Activated naive CD8-positive, alpha-beta T cell treated with anti-CD3 and anti-CD28 coated beads, Interleukin-2, amount 50 U/mL, for 16 hours (primary cell): ENCODE results near the gene SEC16B.
"Not testable (repeated sequence)": the region's sequence is repeated elsewhere in the genome, so short reads cannot be mapped to it uniquely, and the experiment has no call there.

Experiments
- DNase-seq: peaks from one replicate; pipeline ENCODE4 v3.0.0-alpha.2; 2020; ENCODE audit warnings: low read depth, low spot score

SEC16B gene

DNA sequence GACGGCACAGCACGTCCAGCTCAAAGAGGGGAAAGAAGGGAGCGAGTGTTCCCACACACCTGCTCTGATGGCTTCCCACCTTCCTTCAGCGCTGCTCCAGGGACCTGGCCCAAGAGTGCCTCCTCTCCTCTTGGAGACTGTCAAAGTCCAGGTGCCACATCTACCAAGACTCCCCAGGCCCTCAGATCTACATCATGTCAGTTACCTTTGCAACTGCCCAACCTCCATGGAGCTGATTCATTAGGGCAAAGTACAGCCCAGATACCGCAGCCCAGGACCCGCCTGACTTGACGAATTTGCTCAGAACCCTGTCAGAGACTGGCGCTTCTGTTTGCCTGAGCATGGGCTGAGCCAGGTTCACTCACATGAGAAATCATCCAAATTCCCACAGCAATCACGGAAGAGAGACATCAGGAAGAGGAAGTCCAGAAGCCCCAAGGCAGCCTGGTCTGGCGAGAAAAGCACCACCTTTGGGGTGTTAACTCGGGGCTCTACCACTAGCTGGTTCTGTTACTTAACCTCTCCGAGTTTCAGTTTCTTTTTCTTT lies at the start of gene SEC16B:
Gene SEC16B (minus strand): TSS at position 234 of the 547 bp plus-strand sequence. CDS start 2,077 bp downstream, outside the sequence.
- DNase-seq, result no peak

GRCh38 chr1:178019622-178020021 lies 49.8 kb upstream of the SEC16B start:
- DNase-seq, result no peak

- no peak for DNase-seq
Measured at GRCh38 chr1:178019208-178019607, 49.4 kb upstream of the SEC16B start.

GRCh38 chr1:178017517-178017916 lies 47.7 kb upstream of the SEC16B start:
- DNase-seq, result no peak

DNA sequence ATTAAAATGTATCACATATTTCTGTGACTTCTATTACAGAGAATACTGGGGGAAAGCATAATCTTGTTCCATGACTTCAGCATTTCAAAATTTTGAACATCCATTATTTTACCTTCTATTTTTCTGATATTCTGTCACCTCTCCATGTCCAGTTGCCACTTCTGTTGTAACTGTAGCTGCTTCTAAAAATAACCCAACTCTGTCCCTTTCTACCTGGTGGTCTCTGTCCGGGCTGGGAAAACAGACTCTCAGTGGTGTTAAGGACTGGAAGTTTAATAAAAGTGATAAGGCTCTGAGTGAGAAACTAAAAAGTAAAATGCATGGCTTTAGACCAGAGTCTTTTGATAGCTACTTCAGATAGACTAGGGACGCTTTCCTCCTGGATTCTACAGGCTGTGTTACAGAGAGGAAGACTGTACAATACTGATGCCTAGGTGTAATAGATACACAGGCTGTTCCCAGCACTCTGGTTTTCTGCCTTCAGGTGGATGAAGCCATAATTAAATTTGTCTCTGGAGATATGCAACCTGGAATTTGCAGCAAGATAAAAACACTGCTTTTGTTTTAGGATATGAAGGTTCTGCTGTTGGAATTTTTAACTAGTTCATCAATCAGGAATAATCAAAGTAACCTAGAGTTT lies 42.1 kb upstream of the SEC16B start:
- no peak for DNase-seq

DNA sequence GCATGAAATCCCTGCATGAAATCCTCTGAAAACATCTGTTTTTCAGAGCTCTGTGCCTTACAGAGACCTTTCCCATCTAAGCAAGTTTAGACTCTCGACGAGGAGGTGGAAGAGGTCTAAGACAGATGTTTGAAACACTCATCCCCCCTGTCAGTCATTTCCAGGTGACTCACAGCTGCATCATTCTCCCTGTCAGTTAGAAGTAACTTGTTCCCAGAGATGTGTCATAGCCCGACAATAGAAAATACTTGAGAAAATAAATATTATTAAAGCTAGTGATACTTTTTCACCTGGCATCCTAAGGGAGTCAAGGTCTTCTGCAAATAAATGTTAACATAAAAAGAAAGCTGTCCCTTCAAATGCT lies 41.6 kb upstream of the SEC16B start:
- DNase-seq, result no peak

GRCh38 chr1:178010674-178011464 lies 41.0 kb upstream of the SEC16B start:
- no peak for DNase-seq

GRCh38 chr1:178006043-178006442 lies 36.2 kb upstream of the SEC16B start:
- DNase-seq, result no peak

GRCh38 chr1:178005450-178005849 lies 35.6 kb upstream of the SEC16B start:
- no peak for DNase-seq

DNA sequence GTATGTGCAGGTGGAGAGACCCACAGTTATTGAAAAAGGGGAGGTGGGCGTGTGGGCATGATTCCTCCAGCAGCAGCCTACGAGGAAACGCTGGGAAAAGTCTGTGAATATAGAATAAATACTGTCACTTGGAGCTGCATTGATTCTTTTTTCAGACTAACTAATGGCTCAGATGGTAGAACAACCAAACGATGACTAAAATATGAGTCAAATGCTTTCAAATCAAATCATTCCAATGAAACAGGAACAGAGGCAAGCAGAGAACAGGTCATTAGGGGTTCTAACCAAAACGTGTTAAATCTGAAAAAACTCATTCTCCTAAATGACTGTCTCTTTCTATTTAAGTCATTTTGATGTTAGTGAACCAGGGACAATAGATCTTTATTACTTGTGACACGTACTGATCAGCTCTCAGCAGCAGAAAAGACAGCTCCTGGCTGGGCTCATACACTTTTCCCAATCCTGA lies 35.1 kb upstream of the SEC16B start:
- no peak for DNase-seq

DNA sequence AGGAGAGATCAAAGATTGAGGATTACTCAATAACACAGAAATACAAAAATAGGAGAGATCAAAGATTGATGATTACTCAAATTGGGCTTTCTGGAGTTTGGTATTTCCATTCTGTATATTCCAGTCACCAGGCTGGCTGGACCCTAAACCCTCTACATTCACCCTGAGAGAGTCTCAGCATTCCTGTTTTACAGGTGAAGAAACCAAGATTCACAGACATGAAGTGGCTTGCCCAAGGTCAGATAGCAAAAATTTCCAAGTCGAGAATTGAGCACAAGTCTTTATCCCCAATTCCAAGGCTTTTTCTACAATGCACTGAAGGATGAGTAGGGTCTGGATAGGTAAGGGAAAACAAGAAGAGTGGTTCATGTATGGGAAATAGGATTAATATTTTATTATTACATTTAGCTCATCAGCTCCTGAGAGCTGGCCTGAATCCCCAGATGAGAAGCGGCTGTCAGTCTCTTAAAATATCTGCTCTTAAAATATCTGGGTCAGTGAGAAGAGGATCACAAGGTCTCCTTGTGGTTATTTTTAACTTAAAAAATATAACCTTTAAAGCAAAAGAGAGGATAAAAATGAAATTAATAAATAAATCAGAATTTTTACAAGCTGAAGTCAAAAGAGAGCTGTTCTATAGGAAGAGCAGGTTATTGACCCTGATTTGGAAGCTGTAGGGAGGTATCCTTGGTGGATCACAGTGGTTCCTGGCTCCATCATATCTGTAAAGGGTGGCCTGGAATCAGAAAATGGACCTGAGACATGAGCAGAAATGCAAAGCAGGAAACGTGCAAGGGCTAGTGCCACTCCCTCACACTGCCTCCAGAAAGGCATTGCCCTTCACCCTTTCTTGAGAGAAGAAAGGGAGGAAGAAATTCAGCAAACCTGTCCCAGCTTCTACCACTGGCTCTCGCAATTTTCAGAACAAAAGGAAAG lies 29.1 kb upstream of the SEC16B start:
- no peak for DNase-seq

DNA sequence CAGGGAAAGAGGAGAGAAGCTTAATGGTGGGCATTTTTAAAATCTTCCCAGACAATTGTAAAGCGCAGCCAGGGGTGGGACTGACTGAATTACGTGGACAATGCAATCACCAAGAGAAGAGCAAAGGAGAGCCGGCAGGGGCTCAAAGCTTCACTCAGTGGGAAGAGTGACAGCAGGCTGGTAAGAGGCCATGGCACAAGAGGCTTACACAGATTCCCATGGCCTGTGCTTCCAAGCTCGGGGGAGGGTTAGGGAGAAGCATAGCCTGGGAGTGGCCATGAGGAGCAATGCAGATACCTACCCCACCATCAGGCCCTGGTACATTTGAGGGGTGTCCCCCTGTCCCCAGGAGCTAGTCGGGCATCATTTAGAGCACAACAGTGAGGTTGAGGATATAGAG lies 27.1 kb upstream of the SEC16B start:
- DNase-seq, result no peak

DNA sequence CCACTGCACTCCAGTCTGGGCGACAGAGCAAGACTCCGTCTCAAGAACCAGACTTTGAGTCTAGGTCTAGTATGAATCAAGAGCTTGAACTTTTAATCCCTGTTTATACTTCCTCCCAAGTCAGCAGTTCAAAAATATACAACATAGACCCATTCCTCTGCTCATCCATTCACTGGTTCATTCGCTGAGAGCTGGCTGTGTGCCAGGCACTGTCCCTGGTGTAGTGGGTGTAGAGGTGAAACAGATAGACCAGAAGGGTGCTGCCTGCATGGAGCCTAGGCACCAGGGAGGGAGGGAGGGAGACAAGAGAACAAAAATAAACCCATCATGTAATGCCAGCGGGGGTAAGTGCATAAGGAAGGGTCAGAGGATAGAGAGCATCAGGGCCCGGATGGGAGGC lies 25.5 kb upstream of the SEC16B start:
- DNase-seq, result no peak

DNA sequence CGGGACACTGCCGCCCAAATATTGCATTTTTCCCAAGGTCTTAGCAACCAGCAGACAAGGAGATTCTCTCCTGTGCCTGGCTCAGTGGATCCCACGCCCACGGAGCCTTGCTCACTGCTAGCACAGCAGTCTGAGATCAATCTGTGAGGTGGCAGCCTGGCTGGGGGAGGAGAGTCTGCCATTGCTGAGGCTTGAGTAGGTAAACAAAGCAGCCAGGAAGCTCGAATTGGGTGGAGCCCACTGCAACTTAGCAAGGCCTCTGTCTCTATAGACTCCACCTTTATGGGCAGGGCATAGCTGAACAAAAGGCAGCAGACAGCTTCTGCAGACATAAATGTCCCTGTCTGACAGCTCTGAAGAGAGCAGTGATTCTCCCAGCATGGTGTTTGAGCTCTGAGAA lies 16.4 kb upstream of the SEC16B start:
- DNase-seq, result not testable (repeated sequence)

DNA sequence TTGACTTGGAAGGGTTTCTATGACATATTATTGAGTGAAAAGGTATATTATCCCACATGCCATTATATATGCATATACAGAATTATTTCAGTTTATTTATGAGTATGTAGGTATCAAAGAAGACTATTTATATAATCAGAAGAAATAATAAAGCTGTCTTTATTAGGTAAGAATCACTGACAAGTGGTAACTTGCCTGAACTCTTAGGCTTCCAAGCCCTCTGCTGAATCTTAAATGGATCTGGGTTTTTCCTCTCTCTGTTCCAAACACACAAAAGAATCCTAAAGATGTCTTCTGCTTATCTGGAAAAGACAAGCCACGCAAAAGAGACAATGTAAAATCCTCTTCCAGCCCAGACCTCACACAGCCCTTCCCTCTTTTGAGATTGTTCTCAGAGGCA lies 14.9 kb upstream of the SEC16B start:
- no peak for DNase-seq

GRCh38 chr1:177984136-177984525 lies 14.3 kb upstream of the SEC16B start:
- no peak for DNase-seq

GRCh38 chr1:177983482-177984135 lies 13.8 kb upstream of the SEC16B start:
- DNase-seq, result no peak

DNA sequence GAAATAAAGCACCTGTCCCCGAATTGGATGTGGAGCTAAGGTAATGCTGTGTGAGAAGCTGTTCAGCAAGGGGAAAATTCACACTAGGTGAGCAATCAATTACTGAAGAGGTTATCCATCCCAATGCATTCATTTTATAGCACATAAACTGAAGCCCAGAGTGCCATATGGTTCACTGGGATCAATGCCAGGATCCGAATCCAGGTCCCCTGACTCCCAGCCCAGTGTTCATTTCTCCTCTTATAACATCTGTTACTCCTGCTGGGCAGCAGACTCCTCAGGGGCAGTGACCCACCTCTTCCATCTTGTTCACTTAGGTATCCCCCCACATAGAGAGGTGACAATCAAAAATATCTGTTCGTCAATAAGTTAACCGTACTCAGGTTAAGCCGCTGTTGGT lies 13.2 kb upstream of the SEC16B start:
- no peak for DNase-seq

GRCh38 chr1:177981200-177981599 lies 11.3 kb upstream of the SEC16B start:
- no peak for DNase-seq

DNA sequence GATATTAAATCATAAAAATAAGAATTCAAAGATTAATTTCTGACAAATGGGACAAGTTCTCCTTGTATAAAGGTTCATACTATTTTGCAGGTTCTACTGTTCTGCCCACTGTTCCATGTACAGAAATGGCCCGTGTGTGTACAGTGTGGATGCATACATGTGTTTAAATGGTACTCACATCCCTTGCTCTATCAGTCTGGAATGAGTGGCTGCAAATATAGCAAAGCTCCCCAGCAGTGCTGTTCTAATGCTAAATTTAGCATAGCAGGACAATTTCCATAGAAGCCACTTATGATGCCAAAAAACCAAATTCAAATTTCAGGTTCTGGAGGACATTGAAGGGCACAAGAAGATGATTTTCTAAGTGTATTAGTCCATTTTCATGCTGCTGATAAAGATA lies 9.4 kb upstream of the SEC16B start:
- no peak for DNase-seq

DNA sequence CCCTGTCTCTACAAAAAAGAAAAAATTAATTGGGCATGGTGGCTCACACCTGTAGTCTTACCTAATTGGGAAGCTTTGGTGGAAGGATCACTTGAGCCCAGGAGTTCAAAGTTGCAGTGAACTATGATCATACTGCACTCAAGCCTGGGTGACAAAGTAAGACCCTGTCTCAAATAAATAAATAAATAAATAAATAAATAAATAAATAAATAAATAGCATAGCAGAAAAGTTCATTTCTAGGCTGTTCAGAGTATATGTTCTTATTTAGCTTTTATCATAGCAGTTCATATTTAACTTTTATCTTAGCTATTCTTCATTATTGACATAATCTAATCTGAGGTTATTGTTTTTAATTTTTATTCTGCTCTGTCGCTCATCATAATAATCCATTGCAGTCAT lies 8.7 kb upstream of the SEC16B start:
- DNase-seq, result no peak
